HCT116 (cell line): Measurements from ENCODE around the gene SLC31A1. TPM values are rescaled to one million over a fixed set of nuclear protein-coding genes. Genes with fewer than 3 reads are reported as not detected.

Source experiments
- ATAC-seq: fragments of 200-7000 bp; cut with Tn5 transposase; 2 replicates; pipeline ENCODE4 v1.9.1; 2020; ENCODE audit warnings: mild to moderate bottlenecking, moderate library complexity
- BruUV-seq: library from RNA; stranded (reverse); fragments of 400-500 nt; replicated peaks from 2 replicates; lab custom pipeline; 2021; lab: Mats Ljungman, UMichigan
- CTCF ChIA-PET: fragments of 300-600 bp; sonication (Branson Sonifier 250); formaldehyde crosslinking; loops from one replicate; lab custom pipeline; 2021; ENCODE audit warnings: antibody characterized with exemption; lab: Charles Lee
- POLR2A ChIA-PET: fragments of 300-600, 350-600 bp; sonication (Branson Sonifier 250); formaldehyde crosslinking; loops from one replicate; lab custom pipeline; 2021; ENCODE audit warnings: antibody characterized with exemption; lab: Charles Lee
- RAD21 ChIA-PET, 2 experiments: fragments of 300-600 bp; sonication (Branson Sonifier 250); formaldehyde crosslinking; loops; one replicate each; lab custom pipeline; 2023; ENCODE audit warnings: low total read pairs in 2 of 2; ENCODE audit not compliant: uncharacterized antibody in 2 of 2, unreplicated experiment in 2 of 2, low non-redundant PET in 1 of 2; lab: Charles Lee
- DNase-seq: peaks from one replicate; pipeline ENCODE4 v3.0.0-alpha.2; 2010; ENCODE audit warnings: low read depth, low spot score
- H2AFZ ChIP-seq: fragments of 200-600 bp; shearing (Covaris generic), sonication (generic); 2 replicates; pipeline ENCODE4 v1.6.1; 2017; ENCODE audit warnings: low read depth, mixed run types, mixed read lengths, antibody characterized with exemption, low read length; ENCODE audit not compliant: poor library complexity, severe bottlenecking
- H3K27ac ChIP-seq: 2 replicates; pipeline ENCODE4 v1.5.1; 2012; ENCODE audit warnings: low read depth, low read length
- H3K27me3 ChIP-seq: fragments of 200-600 bp; sonication (generic); 2 replicates; pipeline ENCODE4 v1.6.1; 2016; ENCODE audit warnings: mixed run types, low read length, mixed read lengths; ENCODE audit not compliant: insufficient read depth
- H3K36me3 ChIP-seq, 2 experiments: fragments of 200-500 bp in 1 of 2; fragments of 200-600 bp in 1 of 2; sonication (Bioruptor generic) in 1 of 2; sonication (generic) in 1 of 2; 2 replicates each; pipeline versions ENCODE4 v1.5.1 to v1.6.1; 2014 to 2016; ENCODE audit warnings: low read length in 2 of 2, inconsistent platforms in 1 of 2, mixed read lengths in 1 of 2, mixed run types in 1 of 2; ENCODE audit not compliant: insufficient read depth in 2 of 2, control insufficient read depth in 1 of 2
- H3K4me1 ChIP-seq, 2 experiments: fragments of 200-600 bp in 1 of 2; sonication (generic) in 1 of 2; 2 replicates each; pipeline versions ENCODE4 v1.5.1 to v1.6.1; 2012 to 2017; ENCODE audit warnings: low read length in 2 of 2, inconsistent platforms in 1 of 2, mild to moderate bottlenecking in 1 of 2, mixed read lengths in 1 of 2, mixed run types in 1 of 2, moderate library complexity in 1 of 2; ENCODE audit not compliant: insufficient read depth in 2 of 2, control insufficient read depth in 1 of 2
- H3K4me2 ChIP-seq: fragments of 200-600 bp; sonication (generic); 2 replicates; pipeline ENCODE4 v1.6.1; 2017; ENCODE audit warnings: mixed run types, low read length, mixed read lengths
- H3K4me3 ChIP-seq, 2 experiments: fragments of 200-600 bp in 1 of 2; sonication (generic) in 1 of 2; replicated peaks in 1 of 2; 2 replicates each; pipeline ENCODE4 v1.5.1; 2011 to 2016; ENCODE audit warnings: low read length in 2 of 2, control low read depth in 1 of 2, low read depth in 1 of 2, mild to moderate bottlenecking in 1 of 2, mixed read lengths in 1 of 2, mixed run types in 1 of 2
- H3K79me2 ChIP-seq: fragments of 200-600 bp; sonication (generic); 2 replicates; pipeline ENCODE4 v1.6.1; 2017; ENCODE audit warnings: mild to moderate bottlenecking, mixed run types, low read length, moderate library complexity, mixed read lengths; ENCODE audit not compliant: insufficient read depth
- H3K9ac ChIP-seq: fragments of 200-600 bp; sonication (generic); 2 replicates; pipeline ENCODE4 v1.6.1; 2016; ENCODE audit warnings: low read length, mixed read lengths
- H3K9me2 ChIP-seq: fragments of 200-600 bp; sonication (generic), shearing (Covaris generic); 2 replicates; pipeline ENCODE4 v1.6.1; 2017; ENCODE audit warnings: mixed run types, mild to moderate bottlenecking, moderate library complexity; ENCODE audit not compliant: insufficient read depth
- H3K9me3 ChIP-seq, 2 experiments: fragments of 200-500 bp in 1 of 2; fragments of 200-600 bp in 1 of 2; sonication (Bioruptor generic) in 1 of 2; sonication (generic) in 1 of 2; 2 replicates each; pipeline ENCODE4 v1.6.1; 2014 to 2017; ENCODE audit warnings: low read length in 2 of 2, mixed read lengths in 2 of 2, inconsistent platforms in 1 of 2, low read depth in 1 of 2, mild to moderate bottlenecking in 1 of 2, mixed run types in 1 of 2, moderate library complexity in 1 of 2; ENCODE audit not compliant: control insufficient read depth in 1 of 2, insufficient read depth in 1 of 2
- H4K20me1 ChIP-seq: fragments of 200-600 bp; sonication (generic), shearing (Covaris generic); 2 replicates; pipeline ENCODE4 v1.6.1; 2017; ENCODE audit warnings: mixed run types, mild to moderate bottlenecking, moderate library complexity; ENCODE audit not compliant: insufficient read depth
- CEBPB ChIP-seq: IDR thresholded peaks from 2 replicates; pipeline ENCODE4 v1.6.1; 2012; ENCODE audit warnings: low read depth
- ELF1 ChIP-seq: IDR thresholded peaks from 2 replicates; pipeline ENCODE4 v1.6.1; 2012; ENCODE audit warnings: low read depth, borderline replicate concordance
- EZH2 ChIP-seq: fragments of 200-600 bp; sonication (generic); IDR thresholded peaks from 2 replicates; pipeline ENCODE4 v1.6.1; 2017; ENCODE audit warnings: antibody characterized with exemption, mixed run types
- FOSL1 ChIP-seq: IDR thresholded peaks from 2 replicates; pipeline ENCODE4 v1.6.1; 2012; ENCODE audit warnings: low read depth
- JUND ChIP-seq: IDR thresholded peaks from 2 replicates; pipeline ENCODE4 v1.6.1; 2012
- POLR2A ChIP-seq: IDR thresholded peaks from 2 replicates; pipeline ENCODE4 v1.7.0; 2011; ENCODE audit warnings: borderline replicate concordance; ENCODE audit not compliant: insufficient read depth, insufficient read length; ENCODE audit errors: extremely low read depth
- POLR2AphosphoS5 ChIP-seq: IDR thresholded peaks from 2 replicates; pipeline ENCODE4 v1.6.1; 2011; ENCODE audit warnings: mild to moderate bottlenecking, low read depth, low read length, moderate library complexity
- RAD21 ChIP-seq: IDR thresholded peaks from 2 replicates; pipeline ENCODE4 v1.6.1; 2012; ENCODE audit warnings: low read depth, mild to moderate bottlenecking
- SIN3A ChIP-seq: IDR thresholded peaks from 2 replicates; pipeline ENCODE4 v1.6.1; 2012; ENCODE audit warnings: low read depth
- TCF7L2 ChIP-seq: IDR thresholded peaks from 2 replicates; pipeline ENCODE4 v1.7.0; 2011; ENCODE audit warnings: borderline replicate concordance, inconsistent platforms; ENCODE audit not compliant: insufficient read depth, insufficient read length; ENCODE audit errors: extremely low read depth
- YY1 ChIP-seq: IDR thresholded peaks from 2 replicates; pipeline ENCODE4 v1.6.1; 2011; ENCODE audit warnings: low read length, low read depth, moderate library complexity, mild to moderate bottlenecking; ENCODE audit not compliant: insufficient replicate concordance; ENCODE audit errors: extremely low read depth
- ZFX ChIP-seq: fragments of 450-650 bp; IDR thresholded peaks from 2 replicates; pipeline ENCODE4 v1.6.1; 2017
- ZNF274 ChIP-seq: fragments of 200-500 bp; sonication (Bioruptor generic); IDR thresholded peaks from 2 replicates; pipeline ENCODE4 v1.6.1; 2014; ENCODE audit warnings: mild to moderate bottlenecking, low read depth, low read length, inconsistent platforms
- intact Hi-C: fragments of 100-400 bp; cut with micrococcal nuclease; formaldehyde crosslinking; loops from 2 replicates; pipeline ENCODE4 v1.10.0; 2022
- total RNA-seq: library from RNA; stranded (reverse); gene quantifications from one replicate; pipeline ENCODE4 v1.2.1, GENCODE V29; 2021; ENCODE audit not compliant: unreplicated experiment
- TF ChIP-seq, protein P1 (sequence below): IDR thresholded peaks from 2 replicates; pipeline ENCODE4 v1.6.1; 2012; ENCODE audit warnings: low read depth
- TF ChIP-seq, protein P2 (sequence below), 3 experiments: fragments of 200-600 bp in 1 of 3; sonication (generic) in 1 of 3; IDR thresholded peaks in 2 of 3; conservative IDR thresholded peaks in 1 of 3; 2 replicates each; pipeline ENCODE4 v1.5.1; 2012 to 2017; ENCODE audit warnings: low read depth in 2 of 3, low read length in 2 of 3, antibody characterized with exemption in 1 of 3, borderline replicate concordance in 1 of 3, control low read depth in 1 of 3, mild to moderate bottlenecking in 1 of 3, mixed read lengths in 1 of 3, mixed run types in 1 of 3, moderate library complexity in 1 of 3; ENCODE audit not compliant: insufficient read depth in 1 of 3
- TF ChIP-seq, protein P3 (sequence below): IDR thresholded peaks from 2 replicates; pipeline ENCODE4 v1.6.1; 2012

The SLC31A1 gene
- total RNA-seq, 1 experiment from 2014 or later = 24.4 TPM

DNA sequence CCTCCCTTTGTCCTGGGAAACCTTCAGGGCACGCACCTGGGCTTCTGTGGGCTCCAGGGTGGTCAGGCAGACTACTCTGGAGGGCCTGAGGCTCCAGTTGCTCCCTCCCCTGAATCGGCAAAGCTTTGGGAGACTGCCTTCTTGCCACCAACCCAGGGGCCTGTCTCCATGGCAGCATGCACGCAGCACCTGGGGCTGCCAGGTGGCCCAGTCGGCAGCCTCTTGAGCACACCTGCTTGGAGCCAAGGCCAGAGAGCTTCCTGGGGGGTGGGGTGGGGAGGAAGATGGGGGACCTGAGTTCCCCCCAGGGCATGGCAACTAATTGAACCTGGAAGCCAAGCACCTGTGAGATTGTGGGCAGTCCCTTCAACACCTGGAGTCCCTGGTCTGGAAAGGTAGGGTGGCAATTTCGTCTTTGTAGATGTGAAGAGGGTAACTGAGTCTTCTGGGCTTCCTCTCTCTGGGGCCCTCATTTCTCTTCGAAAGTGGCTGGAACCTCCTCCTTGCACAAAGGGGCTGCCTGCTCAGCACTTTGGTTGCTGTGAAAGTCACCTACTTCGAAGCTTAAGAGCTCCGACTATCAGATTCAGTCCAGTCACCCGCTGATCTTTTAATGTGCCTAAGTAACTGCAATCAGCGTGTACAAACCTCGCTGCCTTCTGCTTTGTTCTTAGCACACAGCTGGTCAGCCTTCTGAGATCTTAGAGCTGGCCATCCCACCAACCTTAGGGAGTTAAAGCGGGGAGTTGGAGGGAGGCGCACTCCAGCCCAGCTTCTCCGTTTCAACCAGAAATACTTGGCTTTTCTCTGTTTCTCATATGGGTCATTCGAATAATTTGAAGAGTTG lies 77.8 kb downstream of the SLC31A1 start:
- RAD21 ChIA-PET = no interaction called here

DNA sequence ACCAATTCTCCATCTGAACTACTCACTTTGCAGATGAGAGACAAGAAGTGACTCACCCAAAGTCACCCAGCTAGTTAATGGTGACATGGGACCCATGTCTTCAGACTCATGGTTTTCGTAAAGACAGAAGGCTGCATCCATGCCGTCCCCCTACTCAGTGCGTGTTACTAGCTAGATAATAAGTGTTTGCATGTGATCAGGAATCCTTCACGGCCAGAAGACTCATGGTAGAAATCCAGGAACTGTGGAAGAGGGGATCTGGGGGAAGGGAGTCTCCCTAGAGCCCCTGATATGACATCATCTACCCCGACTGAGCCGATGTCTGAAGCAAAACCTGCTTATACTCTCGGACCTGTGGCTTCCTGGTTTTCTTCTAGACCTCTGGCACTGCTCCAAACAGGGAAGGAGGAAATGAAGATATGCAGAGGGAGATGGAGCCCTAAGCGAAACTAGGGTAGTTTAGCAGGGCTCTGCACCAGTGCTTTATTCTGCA lies 78.5 kb downstream of the SLC31A1 start:
- CTCF ChIA-PET = no interaction called here
- no peaks in the 10 kb centered on the region for H3K36me3 ChIP-seq
- H4K20me1 ChIP-seq = no peaks in the 10 kb centered on the region
- BruUV-seq = no TSS peak
- RAD21 ChIA-PET = no interaction called here
- intact Hi-C loops = loop anchor here (10.0 kb wide), 1 partner anchor 355 kb away; no protein-coding TSS in a partner anchor
- H3K9me3 ChIP-seq = no peaks in the 10 kb centered on the region
- H3K4me1 ChIP-seq = no peaks in the 10 kb centered on the region
- H3K27ac ChIP-seq = no peak overlapping the region
- ATAC-seq = no peak
- POLR2A ChIA-PET = interaction anchor here (1.4 kb wide), 1 partner anchor 111 kb away, joined by 4 read pairs; the partner anchor contains the start of genes C9orf43 and POLE3
- H3K9me2 ChIP-seq = no peaks in the 10 kb centered on the region
- no peak overlapping the region for H3K9ac ChIP-seq
- H3K79me2 ChIP-seq = no peaks in the 10 kb centered on the region
- H3K4me3 ChIP-seq = no peak overlapping the region
- H2AFZ ChIP-seq = no peak overlapping the region
- no peak for DNase-seq
- no peak overlapping the region for H3K4me2 ChIP-seq
- H3K27me3 ChIP-seq = 0 out of 2 replicates have a peak, but pooled peaks cover 6% of the 10 kb centered on the region
- TF ChIP-seq, protein P1, sequence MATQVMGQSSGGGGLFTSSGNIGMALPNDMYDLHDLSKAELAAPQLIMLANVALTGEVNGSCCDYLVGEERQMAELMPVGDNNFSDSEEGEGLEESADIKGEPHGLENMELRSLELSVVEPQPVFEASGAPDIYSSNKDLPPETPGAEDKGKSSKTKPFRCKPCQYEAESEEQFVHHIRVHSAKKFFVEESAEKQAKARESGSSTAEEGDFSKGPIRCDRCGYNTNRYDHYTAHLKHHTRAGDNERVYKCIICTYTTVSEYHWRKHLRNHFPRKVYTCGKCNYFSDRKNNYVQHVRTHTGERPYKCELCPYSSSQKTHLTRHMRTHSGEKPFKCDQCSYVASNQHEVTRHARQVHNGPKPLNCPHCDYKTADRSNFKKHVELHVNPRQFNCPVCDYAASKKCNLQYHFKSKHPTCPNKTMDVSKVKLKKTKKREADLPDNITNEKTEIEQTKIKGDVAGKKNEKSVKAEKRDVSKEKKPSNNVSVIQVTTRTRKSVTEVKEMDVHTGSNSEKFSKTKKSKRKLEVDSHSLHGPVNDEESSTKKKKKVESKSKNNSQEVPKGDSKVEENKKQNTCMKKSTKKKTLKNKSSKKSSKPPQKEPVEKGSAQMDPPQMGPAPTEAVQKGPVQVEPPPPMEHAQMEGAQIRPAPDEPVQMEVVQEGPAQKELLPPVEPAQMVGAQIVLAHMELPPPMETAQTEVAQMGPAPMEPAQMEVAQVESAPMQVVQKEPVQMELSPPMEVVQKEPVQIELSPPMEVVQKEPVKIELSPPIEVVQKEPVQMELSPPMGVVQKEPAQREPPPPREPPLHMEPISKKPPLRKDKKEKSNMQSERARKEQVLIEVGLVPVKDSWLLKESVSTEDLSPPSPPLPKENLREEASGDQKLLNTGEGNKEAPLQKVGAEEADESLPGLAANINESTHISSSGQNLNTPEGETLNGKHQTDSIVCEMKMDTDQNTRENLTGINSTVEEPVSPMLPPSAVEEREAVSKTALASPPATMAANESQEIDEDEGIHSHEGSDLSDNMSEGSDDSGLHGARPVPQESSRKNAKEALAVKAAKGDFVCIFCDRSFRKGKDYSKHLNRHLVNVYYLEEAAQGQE = no peak
- TF ChIP-seq, protein P2, sequence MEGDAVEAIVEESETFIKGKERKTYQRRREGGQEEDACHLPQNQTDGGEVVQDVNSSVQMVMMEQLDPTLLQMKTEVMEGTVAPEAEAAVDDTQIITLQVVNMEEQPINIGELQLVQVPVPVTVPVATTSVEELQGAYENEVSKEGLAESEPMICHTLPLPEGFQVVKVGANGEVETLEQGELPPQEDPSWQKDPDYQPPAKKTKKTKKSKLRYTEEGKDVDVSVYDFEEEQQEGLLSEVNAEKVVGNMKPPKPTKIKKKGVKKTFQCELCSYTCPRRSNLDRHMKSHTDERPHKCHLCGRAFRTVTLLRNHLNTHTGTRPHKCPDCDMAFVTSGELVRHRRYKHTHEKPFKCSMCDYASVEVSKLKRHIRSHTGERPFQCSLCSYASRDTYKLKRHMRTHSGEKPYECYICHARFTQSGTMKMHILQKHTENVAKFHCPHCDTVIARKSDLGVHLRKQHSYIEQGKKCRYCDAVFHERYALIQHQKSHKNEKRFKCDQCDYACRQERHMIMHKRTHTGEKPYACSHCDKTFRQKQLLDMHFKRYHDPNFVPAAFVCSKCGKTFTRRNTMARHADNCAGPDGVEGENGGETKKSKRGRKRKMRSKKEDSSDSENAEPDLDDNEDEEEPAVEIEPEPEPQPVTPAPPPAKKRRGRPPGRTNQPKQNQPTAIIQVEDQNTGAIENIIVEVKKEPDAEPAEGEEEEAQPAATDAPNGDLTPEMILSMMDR (IDR thresholded peaks at IDR 0.05 in 2 of 3, conservative IDR thresholded peaks at IDR 0.05 in 1 of 3; ENCODE audit: borderline replicate concordance in 1 of 3, insufficient read depth in 1 of 3, low read depth in 2 of 3, low read length in 2 of 3) = no peak
- TF ChIP-seq CEBPB (no peak), RAD21 (no peak), ZNF274 (no peak), FOSL1 (no peak)

More for the DNA sequence above, 77.8 kb downstream of the SLC31A1 start:
- BruUV-seq = no TSS peak
- H3K36me3 ChIP-seq = 0 out of 4 replicates have a peak, but pooled peaks cover 0 to under 1% of the 10 kb centered on the region in 2 experiments
- H3K79me2 ChIP-seq = no peaks in the 10 kb centered on the region
- DNase-seq = no peak
- H3K4me2 ChIP-seq = no peak overlapping the region
- H3K4me1 ChIP-seq = no peaks in the 10 kb centered on the region
- no peak overlapping the region for H3K9ac ChIP-seq
- ChIA-PET POLR2A (interaction anchor here (1.4 kb wide), 1 partner anchor 111 kb away, joined by 4 read pairs; the partner anchor contains the start of genes C9orf43 and POLE3), CTCF (no interaction called here)
- H2AFZ ChIP-seq = no peak overlapping the region
- no peaks in the 10 kb centered on the region for H3K9me3 ChIP-seq
- no peaks in the 10 kb centered on the region for H4K20me1 ChIP-seq
- intact Hi-C loops = no loop called here
- 0 out of 2 replicates have a peak, but pooled peaks cover 6% of the 10 kb centered on the region for H3K27me3 ChIP-seq
- no peak for ATAC-seq
- TF ChIP-seq TCF7L2 = no peak
- TF ChIP-seq RAD21 = no peak
- TF ChIP-seq, protein P3, sequence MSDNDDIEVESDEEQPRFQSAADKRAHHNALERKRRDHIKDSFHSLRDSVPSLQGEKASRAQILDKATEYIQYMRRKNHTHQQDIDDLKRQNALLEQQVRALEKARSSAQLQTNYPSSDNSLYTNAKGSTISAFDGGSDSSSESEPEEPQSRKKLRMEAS = no peak
- no peak for TF ChIP-seq JUND
- no peak for TF ChIP-seq ZFX
- no peak for TF ChIP-seq YY1
- no peak for TF ChIP-seq ELF1
- TF ChIP-seq EZH2 = no peak
- no peak for TF ChIP-seq SIN3A
- no peak for TF ChIP-seq ZNF274
- TF ChIP-seq POLR2A = no peak
- TF ChIP-seq POLR2AphosphoS5 = no peak
- H3K4me3 ChIP-seq = no peak overlapping the region
- H3K9me2 ChIP-seq = no peaks in the 10 kb centered on the region
- no peak overlapping the region for H3K27ac ChIP-seq
